GM12891 (cell line): ENCODE data around the gene FGFR1OP2.

ENCODE experiments used
- DNase-seq: peaks from one replicate; pipeline ENCODE4 v3.0.0; 2011; ENCODE audit warnings: low spot score; ENCODE audit not compliant: insufficient read length
- FAIRE-seq: peaks from 2 replicates; lab custom pipeline; 2011; peaks lifted over from hg19 to GRCh38; lab: Jason Lieb, UNC
- PAX5 ChIP-seq: IDR thresholded peaks from 2 replicates; pipeline ENCODE4 v1.6.1; 2011; ENCODE audit warnings: low read length, moderate library complexity, mild to moderate bottlenecking; ENCODE audit not compliant: insufficient read depth, severe bottlenecking
- POLR2A ChIP-seq: IDR thresholded peaks from 2 replicates; pipeline ENCODE4 v1.6.1; 2011; ENCODE audit warnings: low read depth, low read length, control low read depth
- POLR2AphosphoS5 ChIP-seq: IDR thresholded peaks from 2 replicates; pipeline ENCODE4 v1.6.1; 2011; ENCODE audit warnings: low read depth, low read length, control low read depth
- POU2F2 ChIP-seq: IDR thresholded peaks from 2 replicates; pipeline ENCODE4 v1.6.1; 2011; ENCODE audit warnings: low read depth, mild to moderate bottlenecking, control low read depth, low read length, moderate library complexity
- SPI1 ChIP-seq: IDR thresholded peaks from 2 replicates; pipeline ENCODE4 v1.6.1; 2011; ENCODE audit warnings: low read depth, low read length, control low read depth
- TAF1 ChIP-seq: IDR thresholded peaks from 2 replicates; pipeline ENCODE4 v1.6.1; 2011; ENCODE audit warnings: low read depth, low read length, control low read depth

FGFR1OP2 gene

GRCh38 chr12:26994109-26994508 is 55.8 kb downstream of the FGFR1OP2 start:
- FAIRE-seq (no peak), DNase-seq (no peak)

GRCh38 chr12:26995706-26996105 is 57.4 kb downstream of the FGFR1OP2 start:
- no peak for TF ChIP-seq SPI1
- no peak for TF ChIP-seq PAX5
- TF ChIP-seq POU2F2, result no peak
- no peak for TF ChIP-seq TAF1
- TF ChIP-seq POLR2AphosphoS5, result no peak
- no peak for TF ChIP-seq POLR2A
- FAIRE-seq, result no peak
- DNase-seq, result no peak

More at GRCh38 chr12:26994109-26994508, 55.8 kb downstream of the FGFR1OP2 start:
- TF ChIP-seq POLR2AphosphoS5 (no peak), POU2F2 (no peak), TAF1 (no peak), POLR2A (no peak), SPI1 (no peak), PAX5 (no peak)

- DNase-seq (no peak), FAIRE-seq (no peak)
- TF ChIP-seq POU2F2 (no peak), SPI1 (no peak), POLR2AphosphoS5 (no peak), TAF1 (no peak), PAX5 (no peak), POLR2A (no peak)
Observed at GRCh38 chr12:26997003-26997402, 58.7 kb downstream of the FGFR1OP2 start.

- peak; percentile 16 for FAIRE-seq
- no peak for DNase-seq
Observed at GRCh38 chr12:27000961-27001360, 62.7 kb downstream of the FGFR1OP2 start.

GRCh38 chr12:27001663-27002062 is 63.4 kb downstream of the FGFR1OP2 start:
- no peak for DNase-seq
- no peak for FAIRE-seq
- no peak for TF ChIP-seq POLR2AphosphoS5

More at GRCh38 chr12:27000961-27001360, 62.7 kb downstream of the FGFR1OP2 start:
- TF ChIP-seq TAF1 (no peak), POLR2AphosphoS5 (no peak), SPI1 (no peak), POLR2A (no peak), POU2F2 (no peak), PAX5 (no peak)

- no peak for FAIRE-seq
- no peak for DNase-seq
- TF ChIP-seq POLR2A (no peak), PAX5 (no peak), TAF1 (no peak), SPI1 (no peak), POLR2AphosphoS5 (no peak)
Observed at GRCh38 chr12:27002141-27002540, 63.9 kb downstream of the FGFR1OP2 start.

GRCh38 chr12:27003421-27004381 is 65.4 kb downstream of the FGFR1OP2 start:
- FAIRE-seq (peak; percentile 38), DNase-seq (no peak)
- TF ChIP-seq SPI1 (no peak), POLR2A (no peak), TAF1 (no peak), POLR2AphosphoS5 (no peak), PAX5 (no peak)

GRCh38 chr12:27005495-27005894 is 67.2 kb downstream of the FGFR1OP2 start:
- TF ChIP-seq POU2F2 (no peak), SPI1 (no peak), TAF1 (no peak), PAX5 (no peak), POLR2AphosphoS5 (no peak), POLR2A (no peak)
- FAIRE-seq, result no peak

GRCh38 chr12:27006797-27007467 is 68.7 kb downstream of the FGFR1OP2 start:
- TF ChIP-seq POU2F2, result no peak
- TF ChIP-seq POLR2A, result no peak
- TF ChIP-seq POLR2AphosphoS5, result no peak
- TF ChIP-seq SPI1, result no peak
- no peak for TF ChIP-seq PAX5
- no peak for TF ChIP-seq TAF1
- FAIRE-seq, result no peak
- DNase-seq, result no peak

More at GRCh38 chr12:27005495-27005894, 67.2 kb downstream of the FGFR1OP2 start:
- no peak for DNase-seq

GRCh38 chr12:27008081-27008480 is 69.8 kb downstream of the FGFR1OP2 start:
- DNase-seq, result no peak
- TF ChIP-seq TAF1 (no peak), PAX5 (no peak), SPI1 (peak; percentile 60), POLR2A (no peak), POLR2AphosphoS5 (no peak), POU2F2 (no peak)
- FAIRE-seq, result peak; percentile 26
